ENCODE results near the gene PPP1R1B. TPM values are rescaled to one million over a fixed set of nuclear protein-coding genes. Genes with fewer than 3 reads are reported as not detected.

PPP1R1B gene
- total and polyA plus RNA-seq, 2 of the 4 experiments (the other 2 are of a cell fraction) = not detected

DNA sequence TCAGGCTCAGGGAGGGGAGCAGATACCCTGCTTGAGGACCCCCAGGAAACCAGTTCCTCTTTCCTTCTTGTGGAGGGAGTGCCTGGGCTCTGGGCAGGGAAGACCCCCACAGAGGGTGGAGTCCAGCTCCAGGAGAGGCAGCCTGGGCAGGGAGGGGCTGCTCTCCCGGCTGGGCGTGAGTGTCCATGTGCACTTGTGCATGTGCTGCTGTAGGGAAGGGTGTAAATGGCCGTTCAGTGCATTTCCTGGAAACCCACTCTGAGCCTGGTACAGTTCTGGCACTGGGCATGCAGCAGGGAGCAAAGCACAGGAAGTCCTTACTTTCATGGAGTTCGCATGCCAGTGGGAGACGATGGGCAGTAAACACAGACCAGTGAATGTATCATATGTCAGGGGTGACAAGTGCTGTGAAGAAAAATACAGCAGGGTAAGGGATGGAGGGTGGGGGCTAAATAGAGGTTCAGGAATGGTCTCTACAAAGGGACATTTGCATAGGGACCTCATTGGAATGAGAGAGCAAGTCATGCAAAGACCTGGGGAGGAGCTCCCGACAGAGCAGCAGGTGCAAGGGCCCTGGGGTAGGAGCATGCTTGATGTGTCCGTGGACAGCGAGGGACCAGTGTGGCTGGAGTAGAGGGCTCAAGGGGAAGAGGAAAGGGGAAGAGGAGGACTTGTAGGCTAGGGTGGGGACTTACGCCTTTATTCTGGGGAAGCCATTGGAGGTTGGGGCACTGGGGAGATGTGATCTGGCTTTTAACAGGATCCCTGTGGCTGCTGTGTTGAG is 15.7 kb downstream of the PPP1R1B start:
- DNase-seq (no peak), ATAC-seq (ENCODE audit: low read depth) (no peak)
- Histone ChIP-seq H4K20me1 (ENCODE audit: insufficient read depth, low read length) (peaks cover 59% of the 10 kb centered on the region), H2BK5ac (ENCODE audit: low read depth, low read length, poor library complexity, severe bottlenecking) (no peak overlapping the region), H3K79me1 (ENCODE audit: low read depth in 1 of 2, low read length in 2 of 2) (peaks cover 42 to 92% of the 10 kb centered on the region in 2 experiments), H3K4ac (ENCODE audit: low read depth, low read length) (no peak overlapping the region; the same call in 1 of the 2 replicates), H3K23ac (ENCODE audit: low read depth, low read length) (no peak overlapping the region), H2BK120ac (ENCODE audit: low read depth, low read length) (no peak overlapping the region), H3K27ac (ENCODE audit: insufficient read depth, low read length) (no peak overlapping the region), H3K14ac (replicated peaks; ENCODE audit: low read depth, low read length) (no peak overlapping the region), H3K9ac (ENCODE audit: low read depth, low read length) (no peak overlapping the region), H3K18ac (ENCODE audit: low read depth, low read length) (no peak overlapping the region), H3K4me3 (ENCODE audit: insufficient read depth, low read depth, low read length) (no peak overlapping the region), H4K5ac (ENCODE audit: low read depth, low read length) (no peak overlapping the region), H3K4me2 (ENCODE audit: low read depth, low read length) (no peak overlapping the region), H3K9me1 (ENCODE audit: insufficient read depth, low read length) (peaks cover 40% of the 10 kb centered on the region), H2AK9ac (replicated peaks; ENCODE audit: low read depth, low read length, poor library complexity) (no peak overlapping the region), H3K27me3 (ENCODE audit: control insufficient read depth, insufficient read depth, low read length) (no peaks in the 10 kb centered on the region), H4K91ac (ENCODE audit: insufficient read depth, low read depth, low read length) (no peak overlapping the region), H2BK20ac (ENCODE audit: low read depth, low read length) (no peak overlapping the region), H3K4me1 (ENCODE audit: control insufficient read depth, insufficient read depth, low read length) (peaks cover 21% of the 10 kb centered on the region), H3K56ac (ENCODE audit: extremely low read depth, insufficient read depth, low read length) (no peak overlapping the region), H2BK15ac (ENCODE audit: low read depth, low read length) (no peak overlapping the region), H3K36me3 (ENCODE audit: control insufficient read depth, insufficient read depth, low read length) (no peaks in the 10 kb centered on the region), H2AK5ac (ENCODE audit: low read depth, low read length) (peak overlapping the region; percentile 7; the same call in 1 of the 2 replicates), H3K9me3 (ENCODE audit: control insufficient read depth, insufficient read depth, low read length) (no peaks in the 10 kb centered on the region), H2AFZ (replicated peaks; ENCODE audit: low read length, poor library complexity) (no peak overlapping the region), H4K8ac (ENCODE audit: low read depth in 2 of 2, low read length in 2 of 2) (no peak overlapping the region)
- intact Hi-C loops (cut with micrococcal nuclease) (no loop called here), dilution Hi-C loops (cut with HindIII; ENCODE audit: low sequenced_read_pairs, unreplicated experiment) (no loop called here), in situ Hi-C loops (cut with MboI; ENCODE audit: low sequenced_read_pairs) (no loop called here)
- CTCF ChIA-PET = interaction anchor here (0.6 to 1.0 kb wide), 2 partner anchors 19 to 356 kb away, joined by 3 read pairs; no protein-coding TSS in a partner anchor
- POLR2A ChIA-PET (ENCODE audit: unreplicated experiment) = no interaction called here
- BruUV-seq (replicated peaks) = no TSS peak
- TF ChIP-seq, protein P1, sequence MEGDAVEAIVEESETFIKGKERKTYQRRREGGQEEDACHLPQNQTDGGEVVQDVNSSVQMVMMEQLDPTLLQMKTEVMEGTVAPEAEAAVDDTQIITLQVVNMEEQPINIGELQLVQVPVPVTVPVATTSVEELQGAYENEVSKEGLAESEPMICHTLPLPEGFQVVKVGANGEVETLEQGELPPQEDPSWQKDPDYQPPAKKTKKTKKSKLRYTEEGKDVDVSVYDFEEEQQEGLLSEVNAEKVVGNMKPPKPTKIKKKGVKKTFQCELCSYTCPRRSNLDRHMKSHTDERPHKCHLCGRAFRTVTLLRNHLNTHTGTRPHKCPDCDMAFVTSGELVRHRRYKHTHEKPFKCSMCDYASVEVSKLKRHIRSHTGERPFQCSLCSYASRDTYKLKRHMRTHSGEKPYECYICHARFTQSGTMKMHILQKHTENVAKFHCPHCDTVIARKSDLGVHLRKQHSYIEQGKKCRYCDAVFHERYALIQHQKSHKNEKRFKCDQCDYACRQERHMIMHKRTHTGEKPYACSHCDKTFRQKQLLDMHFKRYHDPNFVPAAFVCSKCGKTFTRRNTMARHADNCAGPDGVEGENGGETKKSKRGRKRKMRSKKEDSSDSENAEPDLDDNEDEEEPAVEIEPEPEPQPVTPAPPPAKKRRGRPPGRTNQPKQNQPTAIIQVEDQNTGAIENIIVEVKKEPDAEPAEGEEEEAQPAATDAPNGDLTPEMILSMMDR (conservative IDR thresholded peaks at IDR 0.05; ENCODE audit: low read depth, low read length) = no peak
- no peak for TF ChIP-seq CEBPB (IDR thresholded peaks at IDR 0.05; ENCODE audit: low read depth, low read length)
- TF ChIP-seq MAFK (IDR thresholded peaks at IDR 0.05; ENCODE audit: low read depth, low read length) = no peak
- no peak for TF ChIP-seq RCOR1 (IDR thresholded peaks at IDR 0.05; ENCODE audit: insufficient replicate concordance, low read length)
- no peak for TF ChIP-seq SMC3 (IDR thresholded peaks at IDR 0.05; ENCODE audit: low read depth, low read length)
- TF ChIP-seq, protein P2, sequence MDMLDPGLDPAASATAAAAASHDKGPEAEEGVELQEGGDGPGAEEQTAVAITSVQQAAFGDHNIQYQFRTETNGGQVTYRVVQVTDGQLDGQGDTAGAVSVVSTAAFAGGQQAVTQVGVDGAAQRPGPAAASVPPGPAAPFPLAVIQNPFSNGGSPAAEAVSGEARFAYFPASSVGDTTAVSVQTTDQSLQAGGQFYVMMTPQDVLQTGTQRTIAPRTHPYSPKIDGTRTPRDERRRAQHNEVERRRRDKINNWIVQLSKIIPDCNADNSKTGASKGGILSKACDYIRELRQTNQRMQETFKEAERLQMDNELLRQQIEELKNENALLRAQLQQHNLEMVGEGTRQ (IDR thresholded peaks at IDR 0.05; ENCODE audit: low read depth, low read length) = no peak
- TF ChIP-seq NFE2L2 (IDR thresholded peaks at IDR 0.05; ENCODE audit: low read depth, low read length) = no peak
- TF ChIP-seq BHLHE40 (IDR thresholded peaks at IDR 0.05; ENCODE audit: low read depth, low read length) = no peak
- no peak for TF ChIP-seq CHD1 (IDR thresholded peaks at IDR 0.05; ENCODE audit: low read depth, low read length)
- TF ChIP-seq, protein P3, sequence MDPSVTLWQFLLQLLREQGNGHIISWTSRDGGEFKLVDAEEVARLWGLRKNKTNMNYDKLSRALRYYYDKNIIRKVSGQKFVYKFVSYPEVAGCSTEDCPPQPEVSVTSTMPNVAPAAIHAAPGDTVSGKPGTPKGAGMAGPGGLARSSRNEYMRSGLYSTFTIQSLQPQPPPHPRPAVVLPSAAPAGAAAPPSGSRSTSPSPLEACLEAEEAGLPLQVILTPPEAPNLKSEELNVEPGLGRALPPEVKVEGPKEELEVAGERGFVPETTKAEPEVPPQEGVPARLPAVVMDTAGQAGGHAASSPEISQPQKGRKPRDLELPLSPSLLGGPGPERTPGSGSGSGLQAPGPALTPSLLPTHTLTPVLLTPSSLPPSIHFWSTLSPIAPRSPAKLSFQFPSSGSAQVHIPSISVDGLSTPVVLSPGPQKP (IDR thresholded peaks at IDR 0.05; ENCODE audit: borderline replicate concordance, low read depth, low read length) = no peak
- TF ChIP-seq RAD21 (IDR thresholded peaks at IDR 0.05; ENCODE audit: low read length) = no peak
- 81% methylated on average over 8 of the region's 9 CpGs; no CpG with 5 or more reads in 1 of the 2 experiments for WGBS, 2 experiments (ENCODE audit: extremely low coverage in 2 of 2, insufficient read length in 1 of 2)
